Fibroblast of skin of abdomen (primary cell): Measurements from ENCODE around the gene LRP11.

ENCODE experiments used
- DNase-seq: peaks from one replicate; pipeline ENCODE4 v3.0.0-alpha.2; 2013

Gene LRP11

DNA sequence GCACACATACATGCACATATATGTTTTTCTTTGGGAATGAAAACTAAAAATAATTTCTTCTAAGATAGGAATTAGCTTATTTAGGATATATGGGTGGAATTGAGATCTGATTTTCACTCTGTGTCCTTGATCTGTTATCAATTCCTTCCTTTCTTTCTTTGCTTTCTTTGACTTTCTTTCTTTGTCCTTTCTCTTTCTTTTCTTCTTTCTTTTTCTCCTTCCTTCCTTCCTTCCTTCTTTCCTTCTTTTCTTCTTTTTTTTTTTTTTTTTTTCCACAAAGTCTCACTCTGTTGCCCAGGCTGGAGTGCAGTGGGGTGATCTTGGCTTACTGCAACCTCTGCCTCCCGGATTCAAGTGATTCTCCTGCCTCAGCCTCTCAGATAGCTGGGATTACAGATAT is 86.5 kb downstream of the LRP11 start:
- no peak for DNase-seq

DNA sequence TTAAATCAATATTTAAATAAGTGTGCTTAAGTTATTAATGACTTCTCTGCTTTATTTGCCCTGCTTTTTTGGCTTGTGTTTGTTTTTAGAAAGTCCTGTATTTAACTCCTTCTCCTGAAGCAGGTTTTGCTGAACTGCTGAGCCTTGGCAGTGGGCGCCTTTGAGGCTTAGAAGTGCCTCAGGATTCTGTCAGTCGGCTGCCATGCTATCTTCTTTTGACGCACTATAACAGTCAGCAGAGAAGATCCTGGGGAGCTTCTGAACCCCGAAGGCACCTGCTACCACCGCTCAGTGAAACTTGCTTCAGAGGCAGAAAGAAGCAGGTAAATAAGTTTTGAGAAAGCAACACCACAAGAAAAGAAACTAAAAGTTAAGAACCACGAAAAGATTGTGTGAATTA is 92.2 kb downstream of the LRP11 start:
- DNase-seq: no peak

DNA sequence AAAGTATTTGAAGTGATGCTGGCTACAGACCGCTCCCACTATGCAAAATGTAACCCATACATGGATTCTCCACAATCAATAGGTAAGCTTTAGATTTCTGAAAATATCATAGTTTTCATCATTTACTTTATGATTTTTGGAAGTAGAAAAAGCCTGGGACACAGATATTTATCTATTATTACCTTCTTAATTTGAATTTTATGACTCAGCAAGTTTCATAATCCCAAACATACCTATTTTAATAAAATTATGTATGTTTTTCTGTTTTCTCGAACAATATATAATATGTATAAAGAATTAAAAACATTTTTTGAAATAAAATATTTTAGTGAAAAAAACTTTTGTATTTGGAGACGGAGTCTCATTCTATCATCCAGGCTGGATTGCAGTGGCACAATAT is 93.0 kb downstream of the LRP11 start:
- DNase-seq: no peak

DNA sequence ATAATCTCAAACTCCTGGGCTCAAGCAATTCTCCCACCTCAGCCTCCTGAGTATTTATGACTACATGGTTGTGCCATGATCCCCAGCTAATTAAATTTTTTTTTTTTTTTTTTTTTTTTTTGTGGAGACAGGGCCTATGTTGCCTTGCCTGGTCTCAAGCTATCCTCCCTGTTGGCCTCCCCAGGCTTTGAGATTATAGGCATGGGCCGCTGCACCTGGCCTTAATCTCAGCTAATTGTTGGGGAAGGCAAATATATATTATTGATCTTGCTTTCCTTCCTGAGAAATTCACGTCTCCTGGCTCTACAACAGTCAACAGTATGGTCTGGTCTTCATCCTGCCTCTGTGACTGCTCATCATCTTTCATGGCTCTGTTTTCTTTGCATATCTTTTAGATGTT is 94.5 kb downstream of the LRP11 start:
- DNase-seq: no peak
